WTC11 (cell line): Measurements from ENCODE around the gene ASB15. TPM values are rescaled to one million over a fixed set of nuclear protein-coding genes. Genes with fewer than 3 reads are reported as not detected.

Experiments used
- ATAC-seq: fragments of 200-7000 bp; cut with Tn5 transposase; 2 replicates; pipeline ENCODE4 v1.10.0; 2021; ENCODE audit warnings: mild to moderate bottlenecking, moderate library complexity
- CTCF ChIA-PET: fragments of 300-600 bp; sonication (Branson Sonifier 250); formaldehyde crosslinking; loops from one replicate; lab custom pipeline; 2021; ENCODE audit warnings: antibody characterized with exemption; lab: Charles Lee
- POLR2A ChIA-PET: fragments of 350-600 bp; sonication (Branson Sonifier 250); formaldehyde crosslinking; loops from one replicate; lab custom pipeline; 2021; ENCODE audit warnings: antibody characterized with exemption; lab: Charles Lee
- DNase-seq: peaks from one replicate; pipeline ENCODE4 v3.0.0; 2021; ENCODE audit warnings: low spot score
- H3K27ac Mint-ChIP-seq: 2 replicates; pipeline ENCODE4 v1.8.0; 2021; ENCODE audit warnings: mixed read lengths
- H3K27me3 Mint-ChIP-seq: 2 replicates; pipeline ENCODE4 v1.8.0; 2021; ENCODE audit warnings: low read depth, mild to moderate bottlenecking, moderate library complexity, mixed read lengths
- H3K36me3 Mint-ChIP-seq: 2 replicates; pipeline ENCODE4 v1.8.0; 2021; ENCODE audit warnings: mixed read lengths
- H3K4me1 Mint-ChIP-seq: 2 replicates; pipeline ENCODE4 v1.8.0; 2022; ENCODE audit warnings: mixed read lengths
- H3K4me3 Mint-ChIP-seq: 2 replicates; pipeline ENCODE4 v1.8.0; 2021; ENCODE audit warnings: mild to moderate bottlenecking, moderate library complexity, mixed read lengths
- H3K9me3 Mint-ChIP-seq: 2 replicates; pipeline ENCODE4 v1.8.0; 2021; ENCODE audit warnings: mixed read lengths
- ATF6 ChIP-seq: sonication (generic); formaldehyde crosslinking; IDR thresholded peaks from 2 replicates; pipeline ENCODE4 v1.8.1; 2023; ENCODE audit warnings: mild to moderate bottlenecking, missing genetic modification reagents
- E2F1 ChIP-seq: sonication (generic); formaldehyde crosslinking; IDR thresholded peaks from 2 replicates; pipeline ENCODE4 v1.8.0; 2022; ENCODE audit warnings: mild to moderate bottlenecking, missing genetic modification reagents
- ELF4 ChIP-seq: sonication (generic); formaldehyde crosslinking; IDR thresholded peaks from 2 replicates; pipeline ENCODE4 v1.8.1; 2022; ENCODE audit warnings: low read depth, mild to moderate bottlenecking, moderate library complexity, missing genetic modification reagents
- ETV6 ChIP-seq: sonication (generic); formaldehyde crosslinking; IDR thresholded peaks from 2 replicates; pipeline ENCODE4 v1.8.1; 2022; ENCODE audit warnings: mild to moderate bottlenecking, missing genetic modification reagents
- FOXJ3 ChIP-seq: sonication (generic); formaldehyde crosslinking; IDR thresholded peaks from 2 replicates; pipeline ENCODE4 v1.9.0; 2021; ENCODE audit warnings: missing genetic modification reagents, mild to moderate bottlenecking, borderline replicate concordance
- FOXP1 ChIP-seq: sonication (generic); formaldehyde crosslinking; IDR thresholded peaks from 2 replicates; pipeline ENCODE4 v1.8.0; 2022; ENCODE audit warnings: missing genetic modification reagents, mild to moderate bottlenecking, moderate library complexity, borderline replicate concordance
- FOXP4 ChIP-seq: sonication (generic); formaldehyde crosslinking; IDR thresholded peaks from 2 replicates; pipeline ENCODE4 v1.8.0; 2022; ENCODE audit warnings: mild to moderate bottlenecking, missing genetic modification reagents
- JUN ChIP-seq: sonication (generic); formaldehyde crosslinking; IDR thresholded peaks from 2 replicates; pipeline ENCODE4 v1.8.0; 2023; ENCODE audit warnings: mild to moderate bottlenecking, missing genetic modification reagents
- MYBL2 ChIP-seq: sonication (generic); formaldehyde crosslinking; IDR thresholded peaks from 2 replicates; pipeline ENCODE4 v1.8.1; 2023; ENCODE audit warnings: mild to moderate bottlenecking, moderate library complexity, missing genetic modification reagents
- OVOL2 ChIP-seq: fragments of 250-450 bp; sonication (Bioruptor Pico); IDR thresholded peaks from 2 replicates; pipeline ENCODE4 v1.9.0; 2021; ENCODE audit warnings: mild to moderate bottlenecking, borderline replicate concordance
- PRDM15 ChIP-seq: sonication (generic); formaldehyde crosslinking; IDR thresholded peaks from 2 replicates; pipeline ENCODE4 v1.8.0; 2022; ENCODE audit warnings: missing genetic modification reagents
- PREB ChIP-seq: sonication (generic); formaldehyde crosslinking; IDR thresholded peaks from 2 replicates; pipeline ENCODE4 v1.8.1; 2022; ENCODE audit warnings: mild to moderate bottlenecking, missing genetic modification reagents, moderate library complexity, borderline replicate concordance
- SMAD4 ChIP-seq: sonication (generic); formaldehyde crosslinking; IDR thresholded peaks from 2 replicates; pipeline ENCODE4 v1.8.0; 2022; ENCODE audit warnings: mild to moderate bottlenecking, missing genetic modification reagents
- TCF7 ChIP-seq: sonication (generic); formaldehyde crosslinking; IDR thresholded peaks from 2 replicates; pipeline ENCODE4 v1.8.0; 2022; ENCODE audit warnings: mild to moderate bottlenecking, low read depth, missing genetic modification reagents, moderate library complexity
- ZNF138 ChIP-seq: sonication (generic); formaldehyde crosslinking; conservative IDR thresholded peaks from 2 replicates; pipeline ENCODE4 v1.8.1; 2022; ENCODE audit warnings: mild to moderate bottlenecking, moderate library complexity, missing genetic modification reagents
- ZNF232 ChIP-seq: sonication (generic); formaldehyde crosslinking; IDR thresholded peaks from 2 replicates; pipeline ENCODE4 v1.8.0; 2022; ENCODE audit warnings: mild to moderate bottlenecking, missing genetic modification reagents
- ZNF281 ChIP-seq: sonication (generic); formaldehyde crosslinking; IDR thresholded peaks from 2 replicates; pipeline ENCODE4 v1.8.0; 2023; ENCODE audit warnings: mild to moderate bottlenecking, missing genetic modification reagents
- ZNF416 ChIP-seq: fragments of 250-450 bp; sonication (Bioruptor Pico); IDR thresholded peaks from 2 replicates; pipeline ENCODE4 v1.9.0; 2021; ENCODE audit warnings: mild to moderate bottlenecking, inconsistent platforms
- total RNA-seq: library from RNA; stranded (reverse); gene quantifications from 3 replicates; pipeline ENCODE4 v1.2.3, GENCODE V29; 2021
- TF ChIP-seq, protein P1 (sequence below): sonication (generic); formaldehyde crosslinking; conservative IDR thresholded peaks from 2 replicates; pipeline ENCODE4 v1.8.1; 2023; ENCODE audit warnings: mild to moderate bottlenecking, low read depth, missing genetic modification reagents, moderate library complexity

Gene ASB15
- total RNA-seq, 1 experiment from 2014 or later = not detected

DNA sequence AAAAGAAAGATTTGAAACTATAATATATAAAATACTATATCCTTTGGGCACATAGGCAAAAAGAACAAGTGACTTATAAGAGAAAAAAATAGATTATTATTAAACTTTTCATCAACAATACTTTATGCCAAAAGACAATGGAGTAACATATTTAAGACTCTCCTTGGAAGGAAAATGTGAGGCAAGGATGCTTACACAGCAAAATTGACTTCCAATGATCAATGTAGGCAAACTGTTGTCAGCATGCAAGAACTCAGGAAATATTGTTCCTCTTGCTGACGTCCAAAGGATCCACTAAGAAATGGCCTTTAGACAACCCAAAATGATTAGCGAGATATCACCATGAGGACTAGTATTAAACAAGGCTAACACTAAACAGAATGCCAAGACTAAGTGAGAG lies 31.2 kb downstream of the ASB15 start (continued):
- TF ChIP-seq, protein P1, sequence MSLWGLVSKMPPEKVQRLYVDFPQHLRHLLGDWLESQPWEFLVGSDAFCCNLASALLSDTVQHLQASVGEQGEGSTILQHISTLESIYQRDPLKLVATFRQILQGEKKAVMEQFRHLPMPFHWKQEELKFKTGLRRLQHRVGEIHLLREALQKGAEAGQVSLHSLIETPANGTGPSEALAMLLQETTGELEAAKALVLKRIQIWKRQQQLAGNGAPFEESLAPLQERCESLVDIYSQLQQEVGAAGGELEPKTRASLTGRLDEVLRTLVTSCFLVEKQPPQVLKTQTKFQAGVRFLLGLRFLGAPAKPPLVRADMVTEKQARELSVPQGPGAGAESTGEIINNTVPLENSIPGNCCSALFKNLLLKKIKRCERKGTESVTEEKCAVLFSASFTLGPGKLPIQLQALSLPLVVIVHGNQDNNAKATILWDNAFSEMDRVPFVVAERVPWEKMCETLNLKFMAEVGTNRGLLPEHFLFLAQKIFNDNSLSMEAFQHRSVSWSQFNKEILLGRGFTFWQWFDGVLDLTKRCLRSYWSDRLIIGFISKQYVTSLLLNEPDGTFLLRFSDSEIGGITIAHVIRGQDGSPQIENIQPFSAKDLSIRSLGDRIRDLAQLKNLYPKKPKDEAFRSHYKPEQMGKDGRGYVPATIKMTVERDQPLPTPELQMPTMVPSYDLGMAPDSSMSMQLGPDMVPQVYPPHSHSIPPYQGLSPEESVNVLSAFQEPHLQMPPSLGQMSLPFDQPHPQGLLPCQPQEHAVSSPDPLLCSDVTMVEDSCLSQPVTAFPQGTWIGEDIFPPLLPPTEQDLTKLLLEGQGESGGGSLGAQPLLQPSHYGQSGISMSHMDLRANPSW (CRISPR knock-in tag) = no peak
- TF ChIP-seq PREB (CRISPR knock-in tag) = no peak
- TF ChIP-seq OVOL2 (CRISPR knock-in tag) = no peak

DNA sequence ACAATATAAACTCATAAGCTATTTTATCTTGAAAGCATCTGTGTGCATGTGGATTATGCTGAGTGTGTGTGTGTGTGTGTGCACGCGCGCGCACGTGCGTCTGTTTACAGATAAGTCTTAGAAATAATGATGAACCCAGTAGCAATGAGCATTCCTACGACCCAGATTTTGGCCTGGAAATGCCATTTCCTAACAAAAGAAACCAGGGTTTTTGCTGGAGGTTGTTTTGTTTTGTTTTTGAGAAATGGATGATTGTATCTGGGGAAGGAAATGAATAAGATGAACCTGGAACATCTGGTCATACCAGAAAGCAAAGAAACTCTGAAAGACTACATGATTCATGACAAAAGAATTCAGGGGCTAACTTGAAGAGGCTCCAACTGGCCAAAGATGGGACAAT lies 31.9 kb downstream of the ASB15 start:
- no peak for DNase-seq
- H3K4me1 Mint-ChIP-seq = peaks cover 20% of the 10 kb centered on the region
- H3K27me3 Mint-ChIP-seq = no peaks in the 10 kb centered on the region; the same call in 1 of the 2 replicates
- POLR2A ChIA-PET = no interaction called here
- no peak for ATAC-seq
- H3K4me3 Mint-ChIP-seq = no peak overlapping the region
- CTCF ChIA-PET = interaction anchor here (0.8 to 1.2 kb wide), 3 partner anchors 9 to 139 kb away, joined by 3 to 4 read pairs (median 3); no protein-coding TSS in a partner anchor
- H3K27ac Mint-ChIP-seq = no peak overlapping the region
- TF ChIP-seq ZNF416 (CRISPR knock-in tag) (no peak), MYBL2 (CRISPR knock-in tag) (no peak), JUN (CRISPR knock-in tag) (no peak), FOXJ3 (CRISPR knock-in tag) (no peak), FOXP1 (CRISPR knock-in tag) (no peak), PRDM15 (CRISPR knock-in tag) (no peak), ZNF232 (no peak), ZNF138 (CRISPR knock-in tag) (no peak), ETV6 (CRISPR knock-in tag) (no peak), OVOL2 (CRISPR knock-in tag) (no peak), ELF4 (CRISPR knock-in tag) (no peak), SMAD4 (CRISPR knock-in tag) (no peak), FOXP4 (CRISPR knock-in tag) (no peak), ZNF281 (CRISPR knock-in tag) (no peak), E2F1 (no peak), ATF6 (CRISPR knock-in tag) (no peak), TCF7 (CRISPR knock-in tag) (no peak)
- no peaks in the 10 kb centered on the region for H3K36me3 Mint-ChIP-seq
- peaks cover under 1% of the 10 kb centered on the region for H3K9me3 Mint-ChIP-seq
